Activated CD4-positive, alpha-beta T cell treated with anti-CD3 and anti-CD28 coated beads, Interleukin-2, amount 50 U/mL, for 48 hours (primary cell): ENCODE measurements around the gene LSR.

Experiments
- DNase-seq, 2 experiments: peaks; one replicate each; pipeline ENCODE4 v3.0.0-alpha.2; 2020

The LSR gene

DNA sequence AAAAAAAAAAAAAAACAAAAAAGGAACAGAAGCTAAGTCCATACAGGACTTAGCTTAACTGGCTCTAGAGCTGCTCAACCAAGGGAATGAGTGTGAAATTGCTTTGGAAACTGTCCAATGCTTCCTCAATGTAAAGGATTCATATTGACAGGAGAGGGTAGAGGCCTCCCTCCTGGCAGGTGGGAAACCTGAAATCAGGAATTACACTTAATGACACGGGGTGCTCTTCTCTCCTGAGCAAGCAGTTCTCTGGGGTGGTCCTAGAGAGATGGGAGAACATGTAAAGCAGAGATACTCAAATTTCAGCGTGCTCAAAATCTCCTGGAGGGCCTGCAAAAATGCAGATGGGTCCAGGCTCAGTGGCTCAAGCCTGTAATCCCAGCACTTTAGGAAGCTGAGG, 39.5 kb downstream of the LSR start:
- no peak for DNase-seq

DNA sequence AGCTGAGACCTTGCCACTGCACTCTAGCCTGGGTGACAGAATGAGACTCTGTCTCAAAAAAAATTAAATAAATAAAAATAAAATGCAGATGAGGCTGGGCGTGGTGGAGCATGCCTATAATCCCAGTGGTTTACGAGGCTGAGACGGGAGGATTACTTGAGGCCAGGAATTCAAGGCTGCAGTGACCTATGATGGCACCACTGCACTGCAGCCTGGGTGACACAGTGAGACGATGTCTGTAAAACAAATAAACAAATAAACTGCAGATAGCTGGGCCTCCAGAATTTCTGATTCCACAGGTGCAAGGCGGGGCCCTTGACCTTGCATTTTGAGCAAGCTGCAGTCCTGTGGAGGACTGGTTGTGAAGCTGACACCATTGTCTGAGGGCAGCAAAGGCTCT, 40.1 kb downstream of the LSR start:
- no peak for DNase-seq

DNA sequence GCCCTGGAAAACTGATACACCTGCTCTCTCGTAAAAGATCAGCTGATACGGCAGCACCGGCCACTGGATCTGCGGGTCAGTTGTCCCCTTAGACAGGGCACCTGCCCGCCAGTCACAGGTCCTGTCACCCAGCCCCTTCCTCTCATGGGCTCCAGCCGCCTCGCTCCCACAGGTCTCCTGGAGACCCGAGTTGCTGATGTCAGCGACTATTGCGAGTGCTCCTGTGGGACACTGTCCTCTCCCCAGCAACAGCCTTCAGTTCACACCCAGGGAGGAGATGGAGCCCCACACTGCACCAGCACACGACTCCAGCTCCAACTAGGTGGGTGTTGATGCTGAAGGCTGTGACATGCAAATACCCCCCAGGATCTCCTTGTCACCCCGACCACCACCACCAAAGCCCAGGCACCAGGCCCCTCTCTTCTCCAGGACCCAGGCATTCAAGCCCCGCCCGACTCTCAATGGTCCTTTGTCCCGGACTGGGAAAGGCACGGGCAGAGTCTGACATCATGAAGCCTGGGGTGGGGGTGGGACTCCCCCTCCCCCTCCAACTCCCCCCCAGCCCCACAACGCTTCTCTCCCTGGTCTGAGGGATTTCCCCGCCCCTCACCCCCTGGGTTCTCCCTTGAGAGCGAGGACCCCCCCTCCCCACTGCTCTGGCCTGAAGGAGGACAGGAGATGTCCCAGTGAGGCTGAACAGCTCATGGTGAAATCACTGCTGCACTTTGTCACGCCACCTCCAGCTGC, 41.8 kb downstream of the LSR start:
- no peak for DNase-seq

DNA sequence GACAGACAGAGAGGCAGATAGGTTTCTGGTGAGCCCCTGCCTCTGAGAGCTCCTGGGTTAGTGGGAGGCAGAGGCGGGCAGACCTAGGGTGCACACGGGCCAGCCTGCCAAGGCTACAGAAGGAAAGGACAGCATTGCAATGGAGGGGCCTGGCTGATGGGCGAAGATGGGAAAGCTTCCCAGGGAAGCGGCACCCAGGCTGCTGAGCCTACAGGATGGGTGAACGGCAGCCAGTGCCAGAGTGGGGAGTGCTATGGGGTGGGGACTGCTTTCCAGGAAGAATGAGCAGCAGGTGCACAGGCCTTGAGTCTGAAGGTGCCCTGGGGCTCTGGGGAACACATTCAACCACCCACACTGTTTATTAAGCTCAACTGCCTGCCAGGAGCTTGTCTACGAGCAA, 42.5 kb downstream of the LSR start:
- DNase-seq = no peak

DNA sequence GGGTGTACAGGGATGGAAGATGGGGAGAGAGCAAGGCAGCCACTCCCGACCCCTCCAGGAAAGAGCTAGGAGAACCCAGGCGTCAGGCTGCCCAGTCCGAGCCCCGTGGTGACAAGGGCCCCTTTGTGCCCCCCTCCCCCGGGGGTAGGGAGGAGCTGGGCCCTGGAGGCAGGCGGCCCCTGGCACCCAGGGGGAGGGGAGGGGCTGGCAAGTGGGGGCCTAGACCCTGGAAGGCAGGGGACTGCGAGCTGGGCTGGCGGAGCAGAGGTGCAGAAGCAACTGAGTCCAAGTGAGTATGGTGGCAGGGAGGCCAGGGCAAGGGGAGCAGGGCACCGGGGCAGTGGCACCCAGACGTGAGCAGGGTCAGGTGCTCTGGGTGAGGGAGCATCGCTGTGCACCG, 43.1 kb downstream of the LSR start, which contains the start of gene MAG:
Gene MAG (plus strand): TSS at position 246 of the 400 bp plus-strand sequence. CDS start 3,248 bp downstream, outside the sequence.
- no peak for DNase-seq

DNA sequence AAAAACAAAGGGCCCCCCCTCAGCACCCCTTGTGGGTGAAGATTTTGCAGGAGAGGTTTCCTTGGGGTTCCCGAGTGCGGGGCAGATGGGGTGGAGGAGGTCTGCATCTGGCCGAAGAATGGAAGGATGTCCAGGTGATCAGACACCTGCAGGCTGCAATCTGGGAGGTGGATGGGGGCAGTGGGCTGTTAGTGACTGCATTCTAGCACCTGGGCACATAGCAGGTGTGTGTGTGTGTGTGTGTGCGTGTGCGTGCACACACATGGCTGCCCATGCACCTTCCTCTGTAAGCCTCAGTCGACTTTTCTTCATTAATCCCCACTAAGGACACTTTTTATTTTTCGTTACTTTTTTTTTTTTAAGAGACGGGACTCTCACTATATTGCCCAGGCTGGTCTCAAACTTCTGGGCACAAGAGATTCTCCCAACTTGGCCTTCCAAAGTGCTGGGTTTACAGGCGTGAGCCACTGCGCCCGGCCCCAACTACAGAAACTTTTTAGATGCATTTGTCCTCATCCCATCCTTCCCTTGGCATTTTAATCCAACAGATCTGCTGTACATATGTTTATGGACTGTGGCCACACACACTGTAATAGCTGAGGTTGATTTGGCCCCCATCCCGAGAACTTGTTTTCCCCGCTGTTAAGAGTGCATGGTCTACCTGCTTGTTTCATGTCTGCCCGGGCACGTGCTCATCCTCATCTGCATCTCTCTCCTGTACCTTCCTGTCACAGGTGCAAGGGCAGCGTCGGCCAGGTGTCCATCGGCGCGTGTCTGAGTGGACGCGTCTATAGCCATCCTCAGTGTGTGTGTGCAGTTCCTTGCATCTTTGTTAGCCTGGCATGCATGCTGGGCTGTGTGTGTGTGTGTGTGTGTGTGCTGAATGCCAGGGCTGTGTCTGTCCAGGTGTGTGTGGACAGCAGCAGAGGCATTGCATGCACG, 43.9 kb downstream of the LSR start:
- no peak for DNase-seq

DNA sequence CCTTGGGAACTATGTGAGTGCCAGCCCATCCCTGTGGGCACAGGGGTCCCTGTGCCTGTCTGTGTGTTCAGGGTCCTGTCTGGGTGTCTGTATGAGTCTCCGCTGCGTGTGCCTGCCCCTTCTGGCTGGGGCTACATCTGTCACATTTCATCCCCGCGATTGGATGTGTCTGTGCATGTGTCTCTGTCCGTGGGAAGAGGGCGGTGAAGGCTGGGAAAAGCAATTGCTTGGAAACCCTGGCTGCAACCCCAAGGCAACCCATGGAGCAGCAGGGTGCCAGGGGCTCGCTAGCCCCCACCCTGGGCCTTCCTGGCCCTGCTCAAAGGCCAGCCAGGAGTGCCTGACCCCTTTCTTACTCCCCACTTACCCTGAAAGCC, 44.5 kb downstream of the LSR start:
- DNase-seq = no peak

DNA sequence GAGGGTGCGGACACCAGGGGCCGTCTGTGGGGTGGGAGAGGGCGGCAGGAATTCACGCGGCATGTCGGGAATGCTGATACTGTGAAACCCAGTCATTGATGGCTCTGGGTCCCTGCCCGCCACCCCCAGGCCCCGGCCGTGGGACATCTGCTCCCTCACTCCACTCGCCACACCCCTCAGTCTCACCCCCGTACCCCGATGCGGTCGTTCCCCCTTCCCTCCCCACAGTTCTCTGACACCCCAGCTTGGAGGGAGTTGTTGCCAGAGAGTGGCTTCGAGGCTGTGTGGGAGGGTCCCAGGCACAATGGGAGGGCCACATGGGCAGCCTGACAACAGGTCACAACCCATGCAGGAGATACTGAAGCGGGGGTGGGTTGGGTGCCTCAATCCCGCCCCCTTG, 45.0 kb downstream of the LSR start:
- DNase-seq = no peak

DNA sequence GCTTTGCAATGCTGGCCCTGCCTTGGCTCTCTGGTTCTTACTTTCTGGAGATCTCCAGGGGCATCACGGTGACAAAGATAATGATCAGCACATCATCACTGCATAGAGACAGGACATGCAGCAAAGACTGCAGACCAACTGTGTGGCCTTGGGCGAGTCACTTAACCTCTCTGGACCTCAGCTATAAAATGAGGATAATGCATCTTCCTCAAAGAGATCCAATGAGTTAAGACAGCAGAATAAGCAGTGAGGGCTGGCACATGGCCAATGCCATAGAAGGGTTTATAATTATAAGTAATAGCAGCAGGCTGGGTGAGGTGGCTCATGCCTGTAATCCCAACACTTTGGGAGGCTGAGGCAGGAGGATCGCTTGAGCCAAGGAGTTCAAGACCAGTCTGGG, 45.5 kb downstream of the LSR start:
- no peak for DNase-seq

DNA sequence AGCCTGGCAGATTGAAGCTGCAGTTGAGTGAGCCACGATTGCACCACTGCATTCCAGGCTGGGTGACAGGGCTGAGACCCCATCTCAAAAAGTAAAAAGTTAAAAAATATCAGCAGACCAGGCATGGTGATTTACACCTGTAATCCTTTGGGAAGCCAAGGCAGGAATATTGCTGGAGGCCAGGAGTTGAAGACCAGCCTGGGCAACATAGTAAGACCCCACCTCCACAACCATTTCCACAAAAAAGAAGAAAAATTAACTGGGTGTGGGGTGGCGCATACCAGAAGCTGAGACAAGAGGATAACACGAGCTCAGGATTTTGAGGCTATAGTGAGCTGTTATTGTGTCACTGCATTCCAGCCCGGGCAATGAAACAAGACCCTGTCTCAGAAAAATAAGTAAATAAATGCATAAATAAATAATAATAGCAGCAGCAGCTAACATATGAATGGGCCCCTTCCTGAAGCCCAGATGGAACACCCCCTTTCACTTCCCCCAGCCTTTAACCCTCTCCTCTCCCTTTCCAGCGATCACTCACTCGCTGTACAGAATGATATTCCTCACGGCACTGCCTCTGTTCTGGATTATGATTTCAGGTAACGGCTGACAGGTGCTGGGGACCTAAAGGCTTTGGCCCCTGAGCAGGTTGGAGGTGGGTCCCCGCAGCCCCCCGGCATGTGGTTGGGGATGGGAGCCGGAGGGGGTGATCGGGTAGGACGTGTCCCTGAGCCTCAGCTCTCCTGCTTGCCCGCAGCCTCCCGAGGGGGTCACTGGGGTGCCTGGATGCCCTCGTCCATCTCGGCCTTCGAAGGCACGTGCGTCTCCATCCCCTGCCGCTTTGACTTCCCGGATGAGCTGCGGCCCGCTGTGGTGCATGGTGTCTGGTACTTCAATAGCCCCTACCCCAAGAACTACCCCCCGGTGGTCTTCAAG, 46.3 kb downstream of the LSR start:
- no peak for DNase-seq

DNA sequence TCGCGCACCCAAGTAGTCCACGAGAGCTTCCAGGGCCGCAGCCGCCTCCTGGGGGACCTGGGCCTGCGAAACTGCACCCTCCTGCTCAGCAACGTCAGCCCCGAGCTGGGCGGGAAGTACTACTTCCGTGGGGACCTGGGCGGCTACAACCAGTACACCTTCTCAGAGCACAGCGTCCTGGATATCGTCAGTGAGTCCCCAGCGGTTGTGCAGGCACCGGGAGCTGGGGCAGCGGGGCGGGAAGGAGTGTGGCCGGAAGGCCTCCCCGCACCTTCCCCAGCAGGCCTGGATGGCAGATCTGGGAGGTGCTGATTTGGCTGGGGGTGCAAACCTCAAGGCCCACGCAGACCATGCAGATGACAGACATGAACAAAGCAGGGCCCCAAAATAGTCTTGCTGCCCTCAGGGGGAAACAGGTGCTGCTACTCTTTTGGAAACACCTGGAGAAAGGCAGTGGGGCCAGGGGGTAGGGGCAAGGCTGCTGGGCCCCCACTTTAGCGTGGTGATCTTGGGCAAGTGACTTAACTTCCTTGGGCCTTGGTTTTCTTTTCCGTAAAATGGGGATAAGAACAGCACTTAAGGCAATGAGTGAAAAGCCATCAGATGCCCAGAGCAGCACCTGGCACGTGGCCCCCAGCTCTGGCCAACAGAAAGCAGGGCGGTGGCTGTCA, 47.1 kb downstream of the LSR start:
- peak; percentile 18 to 35 for DNase-seq

DNA sequence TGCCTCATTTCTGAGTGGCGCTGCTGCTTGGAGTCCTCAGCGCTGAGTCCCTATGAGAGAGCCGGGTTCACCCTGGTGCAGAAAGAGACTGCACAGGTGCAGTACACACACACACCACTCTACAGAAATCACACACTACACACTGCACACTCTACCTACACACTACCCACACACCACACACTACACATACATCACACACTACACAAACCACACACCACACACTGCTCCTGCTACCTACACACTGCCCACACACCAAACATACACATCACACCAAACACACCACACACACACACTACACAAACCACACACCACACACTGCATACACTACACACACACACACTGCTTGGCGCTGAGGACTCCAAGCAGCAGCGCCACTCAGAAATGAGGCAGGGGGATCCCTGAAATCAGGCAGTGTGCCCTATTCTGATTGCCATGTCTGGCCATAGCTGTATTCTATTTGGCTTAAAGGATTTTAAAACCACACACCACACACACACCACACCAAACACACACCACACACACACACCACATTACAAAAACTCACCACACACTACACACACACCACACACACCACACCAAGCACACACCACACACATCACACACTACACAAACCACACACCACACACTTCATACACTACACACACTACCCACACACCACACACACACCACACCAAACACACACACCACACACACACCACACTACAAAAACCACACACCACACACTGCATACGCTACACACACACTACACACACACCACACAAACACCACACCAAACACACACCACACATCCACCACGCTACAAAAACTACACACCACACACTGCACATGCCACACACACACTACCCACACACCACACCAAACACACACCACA, 48.1 kb downstream of the LSR start:
- no peak for DNase-seq

DNA sequence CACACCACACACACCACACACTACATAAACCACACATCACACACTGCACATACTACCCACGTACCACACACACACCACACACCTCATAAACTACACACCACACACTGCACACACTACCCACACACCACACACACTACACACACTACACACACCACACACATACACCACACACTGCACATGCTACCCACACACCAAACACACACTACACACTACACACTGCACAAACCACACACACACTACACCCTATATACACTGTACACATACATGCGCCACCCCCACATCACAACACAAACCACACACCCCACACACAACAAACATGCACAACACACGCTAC, 48.7 kb downstream of the LSR start:
- no peak for DNase-seq

DNA sequence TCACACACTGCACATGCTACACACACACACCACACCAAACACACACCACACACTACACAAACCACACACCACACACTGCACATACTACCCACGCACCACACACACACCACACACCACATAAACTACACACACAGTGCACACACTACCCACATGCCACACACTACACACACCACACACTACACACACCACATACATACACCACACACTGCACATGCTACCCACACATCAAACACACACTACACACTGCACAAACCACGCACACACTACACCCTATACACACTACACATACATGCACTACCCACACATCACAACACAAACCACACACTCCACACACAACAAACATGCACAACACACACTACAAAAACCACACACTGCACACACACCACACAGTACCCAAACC, 49.1 kb downstream of the LSR start:
- DNase-seq = no peak

DNA sequence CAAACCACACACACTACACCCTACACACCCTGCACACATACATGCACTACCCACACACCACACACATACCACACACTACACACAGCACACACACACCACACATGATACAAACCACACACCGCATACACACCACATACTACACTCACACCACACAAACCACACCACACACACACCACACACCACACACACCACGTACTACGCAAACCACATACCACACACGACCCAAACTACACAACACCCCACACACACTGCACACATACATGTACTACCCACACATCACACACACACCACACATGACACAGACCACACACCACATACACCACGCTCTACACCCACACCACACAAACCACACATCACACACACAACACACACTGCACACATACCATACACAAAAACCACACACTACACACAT, 49.8 kb downstream of the LSR start:
- no peak for DNase-seq

DNA sequence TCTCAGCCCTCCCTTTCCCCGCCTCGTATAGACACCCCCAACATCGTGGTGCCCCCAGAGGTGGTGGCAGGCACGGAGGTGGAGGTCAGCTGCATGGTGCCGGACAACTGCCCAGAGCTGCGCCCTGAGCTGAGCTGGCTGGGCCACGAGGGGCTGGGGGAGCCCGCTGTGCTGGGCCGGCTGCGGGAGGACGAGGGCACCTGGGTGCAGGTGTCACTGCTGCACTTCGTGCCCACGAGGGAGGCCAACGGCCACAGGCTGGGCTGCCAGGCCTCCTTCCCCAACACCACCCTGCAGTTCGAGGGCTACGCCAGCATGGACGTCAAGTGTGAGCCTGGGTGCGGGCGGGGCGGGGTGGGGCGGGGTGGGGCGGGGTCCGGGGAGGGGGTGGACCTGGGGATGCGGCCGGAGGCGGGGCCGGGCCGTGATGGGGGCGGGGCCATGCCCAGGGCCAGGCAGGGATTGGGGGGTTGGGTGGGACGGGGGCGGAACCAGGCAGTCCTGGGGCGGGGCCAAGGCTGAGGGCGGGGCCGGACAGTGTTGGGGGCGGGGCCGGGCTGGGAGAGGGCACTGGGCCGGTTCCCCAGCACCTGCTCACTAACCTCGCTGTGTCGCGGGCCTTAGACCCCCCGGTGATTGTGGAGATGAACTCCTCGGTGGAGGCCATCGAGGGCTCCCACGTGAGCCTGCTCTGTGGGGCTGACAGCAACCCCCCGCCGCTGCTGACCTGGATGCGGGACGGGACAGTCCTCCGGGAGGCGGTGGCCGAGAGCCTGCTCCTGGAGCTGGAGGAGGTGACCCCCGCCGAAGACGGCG, 50.9 kb downstream of the LSR start:
- no peak for DNase-seq

DNA sequence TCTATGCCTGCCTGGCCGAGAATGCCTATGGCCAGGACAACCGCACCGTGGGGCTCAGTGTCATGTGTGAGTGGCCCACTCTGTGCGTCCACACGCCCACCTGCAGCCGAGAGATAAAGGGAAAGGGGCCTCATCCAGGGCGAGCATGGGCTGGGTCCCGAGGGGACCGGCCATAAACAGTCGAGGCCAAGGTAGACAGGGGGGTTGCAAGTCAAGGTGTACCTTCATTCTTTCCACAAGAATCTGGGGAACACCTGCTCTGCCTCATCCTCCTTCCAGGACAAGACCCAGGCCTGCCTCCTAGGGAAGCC, 51.5 kb downstream of the LSR start:
- no peak for DNase-seq

DNA sequence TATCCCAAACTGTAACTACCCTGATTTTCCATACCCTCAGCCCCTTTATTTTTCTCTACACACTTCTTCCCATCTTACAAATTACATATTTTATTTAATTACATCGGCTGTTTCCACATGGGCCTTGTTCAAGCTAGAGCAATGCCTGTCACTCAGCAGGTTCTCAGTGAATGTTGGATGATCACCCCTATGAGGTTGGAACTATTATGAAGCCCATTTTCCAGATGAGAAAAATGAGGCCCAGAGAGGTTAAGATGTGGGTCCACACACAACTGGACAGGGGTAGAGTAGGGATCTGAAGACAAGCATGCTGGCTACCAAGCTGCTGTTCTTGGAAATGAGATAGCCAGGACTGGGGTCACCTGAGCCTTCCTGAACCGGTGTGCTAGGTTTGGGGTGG, 53.2 kb downstream of the LSR start:
- no peak for DNase-seq

DNA sequence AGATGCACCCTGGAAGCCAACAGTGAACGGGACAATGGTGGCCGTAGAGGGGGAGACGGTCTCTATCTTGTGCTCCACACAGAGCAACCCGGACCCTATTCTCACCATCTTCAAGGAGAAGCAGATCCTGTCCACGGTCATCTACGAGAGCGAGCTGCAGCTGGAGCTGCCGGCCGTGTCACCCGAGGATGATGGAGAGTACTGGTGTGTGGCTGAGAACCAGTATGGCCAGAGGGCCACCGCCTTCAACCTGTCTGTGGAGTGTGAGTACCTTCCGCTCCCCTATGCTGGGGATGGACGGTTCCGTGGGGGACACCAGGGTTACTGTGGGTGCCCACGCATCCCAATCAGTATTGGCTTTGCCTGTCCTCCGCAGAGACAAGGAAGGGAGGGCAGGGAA, 53.6 kb downstream of the LSR start:
- no peak for DNase-seq

DNA sequence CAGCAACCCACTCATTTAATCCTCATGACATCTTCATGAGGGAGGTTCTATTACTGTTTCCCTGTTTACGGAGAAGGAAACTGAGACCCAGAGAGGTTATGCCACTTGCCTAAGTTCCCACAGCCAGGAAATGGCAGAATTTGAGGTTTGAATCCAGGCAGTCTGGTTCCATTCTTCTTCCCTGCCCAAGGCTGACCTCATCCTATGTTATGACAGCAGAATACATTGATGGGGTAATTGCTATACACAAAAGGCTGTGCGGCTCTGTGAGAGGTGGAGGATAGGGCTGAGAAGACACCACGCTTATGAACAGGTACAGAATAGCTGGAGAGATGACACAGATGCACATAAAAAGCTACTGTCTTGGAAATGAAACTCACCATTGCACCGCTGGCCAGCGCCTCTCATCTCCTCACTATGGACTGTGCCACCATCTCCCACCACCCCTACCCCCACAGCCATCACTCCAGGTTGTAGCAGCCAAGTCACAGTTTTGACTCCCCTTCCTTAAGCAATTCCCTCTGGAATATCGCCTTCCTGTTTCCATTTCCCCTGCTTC, 54.6 kb downstream of the LSR start:
- DNase-seq = no peak

DNA sequence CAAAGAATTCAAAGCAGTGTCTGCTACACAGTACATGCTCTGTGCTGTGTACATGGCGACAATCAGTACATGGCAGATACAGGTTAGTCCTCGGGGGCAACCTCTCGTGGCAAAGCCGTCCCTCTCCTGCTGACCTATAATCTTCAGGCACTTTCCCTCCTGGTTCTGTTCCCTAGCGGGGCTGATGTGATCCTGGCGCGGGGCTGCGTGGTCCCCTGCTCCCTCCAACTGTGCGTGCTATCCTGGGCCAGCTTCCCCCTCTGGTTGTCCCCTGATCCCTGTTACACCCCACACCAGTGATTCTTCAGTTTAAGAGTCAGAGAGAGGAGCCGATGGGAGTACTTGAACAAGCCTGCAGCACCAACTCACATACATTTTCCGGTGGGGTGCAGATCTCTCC, 55.2 kb downstream of the LSR start:
- no peak for DNase-seq
